Activated CD8-positive, alpha-beta memory T cell treated with anti-CD3 and anti-CD28 coated beads, Interleukin-2, amount 50 U/mL, for 4 hours (primary cell): Measurements from ENCODE around the gene MARK3.
"Not testable (repeated sequence)": the region's sequence is repeated elsewhere in the genome, so short reads cannot be mapped to it uniquely, and the experiment has no call there.

Experiments used
- DNase-seq: peaks from one replicate; pipeline ENCODE4 v3.0.0-alpha.2; 2020

Gene MARK3

DNA sequence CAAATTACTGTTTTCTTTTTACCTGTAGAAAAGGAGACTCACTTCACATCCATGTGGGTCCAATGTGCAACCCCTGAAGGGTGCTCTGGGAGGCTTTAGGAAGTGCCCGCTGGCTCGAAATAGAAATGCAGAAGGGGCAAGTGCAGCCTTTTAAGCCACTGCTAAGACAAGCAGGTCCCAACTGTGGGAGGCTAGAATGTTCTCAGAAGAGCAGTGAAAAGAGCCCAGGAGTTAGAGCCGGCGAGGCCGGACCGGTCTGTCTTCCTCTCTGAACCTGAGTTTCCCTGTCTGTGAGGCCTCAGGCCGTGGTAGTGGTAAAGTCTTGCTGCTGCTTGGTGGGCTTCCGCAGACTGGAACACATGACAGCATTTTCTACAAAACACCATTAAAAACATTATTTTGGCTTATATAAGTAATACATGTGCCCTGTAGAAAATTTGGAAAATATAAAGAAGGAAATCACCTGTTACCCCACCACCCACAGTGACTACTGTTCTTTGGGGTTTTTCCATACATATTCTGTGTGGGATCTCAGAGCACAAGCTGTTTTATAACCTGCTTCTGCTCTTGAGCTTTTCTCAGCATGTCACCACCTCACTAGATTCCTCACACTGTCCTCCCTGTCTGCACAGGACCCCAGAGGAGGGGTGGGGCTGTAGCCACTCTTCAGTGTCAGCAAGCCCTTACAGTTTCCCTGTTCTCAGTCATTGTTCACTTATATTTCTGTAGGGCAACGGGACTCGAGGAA lies 131.4 kb downstream of the MARK3 start:
- DNase-seq, result no peak

DNA sequence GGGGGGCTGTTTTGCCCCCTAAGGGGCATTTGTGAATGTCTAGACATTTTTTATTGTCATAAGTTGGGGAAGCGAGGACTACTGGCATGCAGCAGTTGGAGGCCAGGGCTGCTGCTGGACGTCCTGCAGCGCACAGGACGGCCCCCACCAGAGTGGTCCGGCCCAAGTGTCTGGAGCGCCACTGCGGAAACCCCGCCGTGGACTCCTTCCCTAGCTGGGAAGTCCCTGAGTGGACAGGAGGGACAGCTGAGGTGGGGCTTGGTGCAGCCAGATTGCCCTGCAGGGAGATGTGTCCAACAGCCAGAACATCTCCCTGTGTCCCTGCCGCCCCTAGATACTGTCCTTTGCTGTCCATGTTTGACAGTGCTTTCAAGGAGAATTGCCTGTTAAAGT lies 132.0 kb downstream of the MARK3 start:
- no peak for DNase-seq

DNA sequence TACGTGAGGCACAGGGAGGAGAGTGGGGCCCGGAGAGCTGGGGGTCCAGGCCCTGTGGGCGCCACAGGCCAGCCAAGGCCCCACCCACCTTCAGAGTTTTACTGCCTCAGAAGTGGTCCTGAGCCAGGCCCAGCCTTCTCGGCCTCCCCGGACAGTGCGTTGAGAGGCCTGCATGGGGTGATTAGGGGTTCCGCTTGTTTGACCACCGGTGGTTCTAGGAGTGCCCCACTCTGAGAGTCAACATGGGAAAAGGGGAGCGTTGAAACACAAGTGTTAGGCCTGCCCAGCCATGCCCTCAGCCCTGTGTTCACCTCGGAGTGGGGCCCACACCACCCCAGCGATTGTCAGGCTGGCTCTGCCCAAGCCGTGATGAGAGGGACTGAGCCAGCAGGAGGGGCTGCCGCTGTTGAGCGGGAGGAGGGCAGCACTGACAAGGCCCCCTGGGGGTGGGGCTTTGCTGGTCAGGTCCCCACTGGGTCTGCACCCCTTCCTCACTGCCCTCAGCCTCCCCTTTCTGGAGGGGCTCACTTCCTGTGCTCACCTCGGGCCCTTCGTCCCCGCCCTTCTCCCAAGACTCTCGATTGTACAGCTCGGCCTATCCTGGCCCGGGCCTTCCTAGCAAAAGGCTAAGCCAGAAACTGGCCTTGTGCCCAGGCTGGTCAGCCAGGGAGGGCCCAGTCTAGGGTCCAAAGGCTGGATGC lies 132.7 kb downstream of the MARK3 start:
- no peak for DNase-seq

DNA sequence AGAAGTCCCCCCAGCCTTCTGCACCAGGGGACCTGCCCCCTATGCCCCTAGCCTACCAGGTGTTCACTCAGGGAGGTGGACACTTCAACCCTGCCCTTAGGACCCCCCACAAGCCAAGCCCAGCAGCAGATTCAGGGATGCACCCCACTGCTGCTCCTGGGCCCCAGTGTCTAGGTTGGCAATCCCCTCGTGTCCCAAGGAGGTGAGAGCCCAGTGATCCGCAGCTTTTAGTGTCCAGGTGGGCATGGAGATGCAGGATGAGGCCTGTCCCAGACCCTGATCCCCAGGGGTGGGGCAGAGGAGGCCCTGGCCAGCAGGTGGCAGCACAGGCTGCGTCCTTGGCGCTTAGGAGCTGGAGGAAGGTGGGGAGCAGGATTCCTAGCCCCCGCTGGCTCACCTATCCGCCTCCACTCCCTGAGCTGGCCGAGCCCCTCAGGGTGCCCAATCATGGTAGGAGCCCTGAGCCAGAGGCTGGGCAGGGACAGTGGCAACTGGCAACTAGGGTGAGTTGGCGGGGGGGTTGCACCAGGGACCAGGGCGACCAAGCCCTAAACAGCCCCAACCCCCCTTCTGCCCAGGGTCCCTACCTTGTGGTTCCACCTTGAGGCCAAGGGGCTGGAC lies 133.3 kb downstream of the MARK3 start:
- peak; percentile 67 for DNase-seq

DNA sequence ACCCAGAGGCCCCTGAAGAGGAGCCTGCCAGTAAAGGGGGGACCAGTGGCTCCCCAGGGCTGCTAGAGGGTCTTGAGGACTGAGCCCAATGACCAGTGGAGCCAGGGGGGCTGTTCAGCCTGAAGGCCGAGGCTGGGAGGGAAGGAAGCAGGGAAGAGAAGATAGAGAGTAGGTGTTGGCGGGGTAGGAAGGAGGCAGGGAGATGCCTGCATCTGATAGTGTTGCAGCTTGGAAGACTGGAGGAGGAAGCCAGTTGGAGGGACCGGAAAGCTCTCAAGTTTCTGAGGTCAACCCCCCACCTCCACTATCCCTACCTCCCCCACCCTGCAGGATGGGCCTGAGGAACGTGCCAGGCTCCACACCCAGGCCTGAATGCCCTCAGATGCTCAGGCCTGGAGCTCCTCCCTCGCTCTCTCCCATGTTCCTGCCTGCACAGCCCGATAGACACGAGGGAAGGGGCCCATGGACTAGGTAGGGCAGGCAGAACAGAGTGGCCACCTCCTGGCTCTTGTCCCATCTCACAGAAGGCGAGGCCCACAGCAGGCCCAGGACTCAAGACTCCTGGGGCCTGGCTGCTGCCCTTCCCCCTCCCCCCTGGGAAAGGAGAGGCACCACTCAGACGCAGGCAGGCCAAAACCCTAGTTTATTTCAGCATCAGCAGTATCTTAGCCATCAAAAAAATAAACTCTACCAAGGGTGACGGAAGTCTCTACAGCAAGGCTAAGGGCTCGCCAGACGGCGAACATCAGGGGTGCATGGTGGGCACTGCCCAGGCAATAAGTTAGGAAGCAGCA lies 134.0 kb downstream of the MARK3 start:
- no peak for DNase-seq

DNA sequence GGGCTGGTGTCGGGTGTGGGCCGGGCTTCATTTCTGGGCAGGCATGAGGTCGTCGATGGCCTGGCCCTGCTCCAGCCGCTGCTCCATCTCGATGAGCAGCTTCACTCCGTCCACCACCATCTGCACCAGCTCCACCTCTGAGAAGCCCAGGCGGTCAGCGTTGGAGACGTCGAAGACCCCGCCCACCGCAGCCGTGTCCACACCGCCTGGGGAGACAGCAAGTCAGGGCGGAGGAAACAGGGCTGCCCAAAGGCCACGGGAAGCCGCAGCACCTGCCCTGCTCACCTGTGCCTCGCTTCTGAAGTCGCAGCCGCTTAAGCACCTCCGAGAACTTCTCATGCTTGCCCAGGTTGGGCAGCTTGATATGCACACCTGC lies 134.6 kb downstream of the MARK3 start:
- DNase-seq, result no peak

DNA sequence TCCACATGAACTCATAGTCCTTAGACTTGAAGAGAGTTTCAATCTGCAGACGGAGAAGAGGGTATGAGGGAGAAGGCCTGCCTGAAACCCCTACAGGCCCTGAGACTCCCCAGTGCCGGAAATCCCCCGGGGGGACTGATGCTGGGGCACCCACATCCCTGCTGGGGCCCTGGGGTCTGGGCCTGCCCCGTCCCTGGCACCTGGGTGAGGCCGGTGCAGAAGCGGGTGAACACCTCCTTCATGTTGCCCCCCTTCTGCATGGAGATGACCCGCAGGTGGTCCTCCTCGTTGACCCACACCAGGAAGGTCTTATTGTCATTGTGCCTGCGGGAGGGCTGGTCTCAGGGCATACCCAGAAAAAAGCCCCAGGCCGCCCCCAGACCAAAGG lies 135.0 kb downstream of the MARK3 start:
- no peak for DNase-seq

DNA sequence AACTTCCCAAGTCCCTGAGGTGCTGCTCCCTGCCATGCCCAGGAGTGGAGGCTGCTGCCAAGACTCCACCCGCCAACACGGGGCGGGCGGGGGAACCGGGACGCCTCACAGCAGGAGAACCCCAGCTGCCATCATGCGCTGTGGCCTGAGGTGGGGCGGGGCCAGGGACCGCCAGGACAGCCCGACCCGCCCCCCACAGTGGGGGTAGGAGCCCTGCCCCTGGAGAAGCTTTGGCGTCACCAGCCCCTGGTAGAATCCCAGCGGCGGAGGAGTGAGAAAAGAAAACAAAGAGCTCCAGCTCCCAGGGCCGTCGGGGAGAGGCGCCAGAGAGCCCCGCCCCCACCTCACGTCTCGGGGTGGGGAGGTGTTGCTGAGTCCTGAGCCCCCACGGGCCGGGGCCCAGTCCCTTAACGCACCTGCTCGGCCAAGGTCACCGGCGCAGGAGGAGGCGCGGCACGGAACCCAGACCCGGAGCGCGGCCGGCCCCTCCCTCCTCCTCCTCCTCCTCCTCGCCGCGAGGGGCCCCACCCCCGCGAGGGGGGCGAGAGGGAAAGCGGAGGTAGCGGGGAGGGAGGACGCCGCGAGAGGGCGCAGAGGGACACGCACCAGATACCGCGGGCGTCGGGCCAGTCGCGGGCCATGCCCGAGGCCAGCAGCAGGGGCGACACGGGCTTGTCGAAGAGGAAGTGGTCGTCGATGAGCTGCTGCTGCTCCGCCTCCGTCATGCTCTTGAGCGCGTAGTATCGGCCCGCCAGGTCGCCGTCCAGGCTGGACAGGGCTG lies 135.6 kb downstream of the MARK3 start:
- peak; percentile 69 for DNase-seq

DNA sequence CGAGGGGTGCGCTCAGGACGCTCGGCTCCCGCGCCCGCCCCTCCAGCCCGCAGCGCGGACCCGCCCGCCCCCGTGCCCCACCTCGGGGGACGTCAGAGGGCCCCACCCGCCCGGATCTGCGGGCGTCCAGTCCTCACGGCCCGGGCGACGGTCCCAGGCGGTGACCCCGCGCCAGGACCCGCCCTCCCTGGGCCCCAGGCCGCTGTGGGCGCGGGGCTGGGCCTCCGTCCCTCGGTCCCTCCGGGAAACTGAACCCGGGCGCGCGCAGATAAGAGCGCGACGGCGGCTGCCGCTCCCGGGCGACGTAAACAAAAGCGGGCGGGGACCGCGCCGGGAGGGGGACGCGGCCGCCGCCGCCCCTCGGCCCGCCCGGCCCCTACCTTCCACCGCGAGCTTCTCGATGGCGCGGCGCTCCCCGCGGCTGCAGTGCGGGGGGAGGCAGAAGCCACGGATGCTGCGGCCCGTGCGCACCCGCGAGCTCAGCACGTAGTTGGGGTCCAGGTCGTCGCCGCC lies 136.3 kb downstream of the MARK3 start:
- no peak for DNase-seq

DNA sequence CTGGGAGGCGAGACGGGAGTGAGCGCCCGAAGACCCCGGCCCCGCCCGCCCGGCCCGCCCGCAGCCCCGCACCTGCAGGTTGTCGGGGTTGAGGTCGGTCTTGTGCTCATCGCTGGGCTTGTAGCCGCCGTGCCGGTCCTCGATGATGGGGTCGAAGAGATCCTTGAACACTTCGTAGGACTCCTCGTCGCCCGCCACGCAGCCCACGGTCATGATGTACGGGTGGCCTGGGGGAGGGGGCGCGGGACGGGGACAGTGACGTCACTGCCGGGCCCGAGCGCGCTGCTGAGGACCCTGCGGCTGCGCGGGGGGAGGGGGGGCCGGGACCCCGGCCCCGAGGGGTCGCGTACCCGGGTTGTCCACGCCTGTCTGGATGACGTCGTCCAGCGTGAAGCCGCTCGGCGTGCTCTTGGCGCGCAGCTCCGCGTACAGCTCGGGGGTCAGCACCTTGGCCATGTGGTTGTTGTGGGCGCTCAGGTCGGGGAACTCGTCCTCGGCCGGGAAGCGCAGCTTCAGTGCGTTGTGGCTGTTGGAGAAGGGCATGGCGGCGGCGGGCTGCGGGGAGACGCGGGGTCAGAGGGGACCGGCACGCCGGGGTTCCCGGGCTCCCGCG lies 136.8 kb downstream of the MARK3 start:
- DNase-seq, result no peak

DNA sequence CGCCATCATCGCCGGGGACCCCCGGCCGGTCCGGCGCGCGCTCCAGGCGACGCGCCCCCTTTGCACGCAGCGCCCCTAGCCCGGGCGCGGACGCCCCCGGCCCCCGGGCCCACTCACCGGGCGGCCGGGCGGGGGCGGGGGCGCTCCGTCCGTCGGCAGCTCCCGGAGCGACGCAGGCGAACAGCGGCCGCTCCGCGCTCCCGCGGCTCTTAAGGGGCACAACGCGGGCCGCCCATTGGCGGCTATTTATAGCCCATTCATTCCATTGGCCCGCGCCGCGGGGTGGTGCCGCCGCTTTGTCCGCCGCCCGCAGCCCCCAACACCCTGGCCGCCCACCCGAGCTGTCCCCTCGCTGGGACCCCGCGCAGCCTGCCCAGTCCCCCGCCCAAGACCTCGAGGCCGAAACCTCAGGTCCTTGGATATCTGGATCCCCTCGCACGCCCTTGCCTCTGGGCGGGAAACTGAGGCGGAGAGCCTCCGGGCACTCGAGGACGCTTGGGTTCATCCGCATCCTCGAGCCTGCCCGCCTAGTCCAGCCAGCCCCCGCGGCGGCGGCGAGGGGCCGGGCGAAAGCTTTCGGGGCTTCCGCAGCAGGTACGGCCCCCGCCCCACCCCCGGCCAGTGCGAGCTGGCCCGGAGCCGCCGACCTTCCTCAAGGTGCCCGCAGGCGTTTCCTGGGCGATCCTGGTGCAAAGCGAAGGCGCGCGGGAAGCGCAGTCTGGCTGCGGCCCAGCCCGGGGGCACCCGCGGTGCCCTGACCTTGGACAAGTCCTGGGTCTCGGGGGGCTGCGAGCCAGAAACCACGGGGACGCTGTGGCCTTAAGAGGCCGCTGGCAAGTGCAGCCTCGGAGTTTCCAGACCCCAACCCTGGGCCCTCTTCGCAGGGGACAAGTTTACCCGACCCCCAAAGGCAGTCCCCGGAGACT lies 137.7 kb downstream of the MARK3 start, which contains the start of gene CKB:
Gene CKB (minus strand): TSS at position 182 of the 926 bp plus-strand sequence. CDS start 337 bp downstream, outside the sequence.
- DNase-seq, result no peak

DNA sequence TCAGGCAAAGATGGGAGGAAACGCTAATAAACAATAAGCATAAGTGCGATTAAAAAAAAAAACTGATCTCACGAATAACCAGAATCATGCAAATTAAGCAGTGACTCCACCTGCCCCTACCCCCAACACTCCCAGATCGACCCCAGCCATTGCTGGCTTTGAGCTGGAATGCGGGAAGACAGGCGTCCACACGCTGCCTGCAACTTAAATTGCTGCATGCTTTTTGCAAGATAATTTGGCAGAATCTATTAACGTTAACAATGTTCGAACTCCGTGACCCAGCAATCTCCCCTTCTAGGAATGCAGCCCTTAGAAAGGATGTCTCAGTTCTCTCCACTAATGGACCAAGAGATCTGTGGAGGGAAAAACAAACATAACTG lies 138.3 kb downstream of the MARK3 start:
- no peak for DNase-seq

DNA sequence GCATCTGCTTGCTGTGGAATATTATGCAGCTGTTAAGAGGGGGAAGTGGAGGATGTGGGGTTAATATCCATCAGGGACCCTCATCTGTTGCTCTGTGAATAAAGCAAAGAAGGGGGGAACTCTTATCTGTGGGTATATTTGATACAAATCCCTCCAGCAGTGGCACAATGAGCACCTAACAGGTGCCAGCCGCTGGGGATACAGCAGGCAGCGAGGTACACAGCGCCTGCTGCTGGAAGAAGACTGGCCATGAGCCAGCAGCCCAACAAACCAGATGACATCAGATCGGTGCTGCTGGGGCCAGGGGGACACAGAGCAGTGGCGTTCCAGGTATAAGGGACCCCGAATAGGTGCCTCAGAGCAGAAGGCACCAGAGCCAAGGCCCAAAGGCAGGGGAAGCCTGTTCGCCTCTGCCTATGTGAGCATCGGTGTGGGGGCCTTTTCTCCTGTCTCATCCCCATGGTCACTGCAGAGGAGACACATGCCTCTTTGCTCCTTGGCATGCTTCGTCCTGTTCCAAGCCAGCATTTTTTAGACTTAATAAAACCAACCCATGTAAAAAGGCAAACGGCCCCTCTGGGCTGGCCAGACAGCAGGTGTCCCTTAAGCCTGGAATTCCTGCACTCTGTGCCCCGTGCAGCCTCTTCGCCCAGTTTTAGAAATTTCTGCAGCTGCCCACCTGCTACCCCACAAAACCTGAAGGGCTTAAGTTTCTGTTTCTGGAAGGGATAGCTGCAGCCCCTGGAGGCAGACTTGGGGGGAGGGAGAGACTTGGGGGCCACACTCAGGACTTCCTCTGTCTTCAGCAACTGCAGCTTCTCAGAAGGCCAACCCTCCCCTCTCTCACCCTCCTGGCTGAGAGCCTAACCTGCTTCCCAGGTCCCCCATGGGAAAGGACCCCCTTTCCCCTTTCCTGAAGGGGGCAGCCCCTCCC lies 139.1 kb downstream of the MARK3 start:
- no peak for DNase-seq

DNA sequence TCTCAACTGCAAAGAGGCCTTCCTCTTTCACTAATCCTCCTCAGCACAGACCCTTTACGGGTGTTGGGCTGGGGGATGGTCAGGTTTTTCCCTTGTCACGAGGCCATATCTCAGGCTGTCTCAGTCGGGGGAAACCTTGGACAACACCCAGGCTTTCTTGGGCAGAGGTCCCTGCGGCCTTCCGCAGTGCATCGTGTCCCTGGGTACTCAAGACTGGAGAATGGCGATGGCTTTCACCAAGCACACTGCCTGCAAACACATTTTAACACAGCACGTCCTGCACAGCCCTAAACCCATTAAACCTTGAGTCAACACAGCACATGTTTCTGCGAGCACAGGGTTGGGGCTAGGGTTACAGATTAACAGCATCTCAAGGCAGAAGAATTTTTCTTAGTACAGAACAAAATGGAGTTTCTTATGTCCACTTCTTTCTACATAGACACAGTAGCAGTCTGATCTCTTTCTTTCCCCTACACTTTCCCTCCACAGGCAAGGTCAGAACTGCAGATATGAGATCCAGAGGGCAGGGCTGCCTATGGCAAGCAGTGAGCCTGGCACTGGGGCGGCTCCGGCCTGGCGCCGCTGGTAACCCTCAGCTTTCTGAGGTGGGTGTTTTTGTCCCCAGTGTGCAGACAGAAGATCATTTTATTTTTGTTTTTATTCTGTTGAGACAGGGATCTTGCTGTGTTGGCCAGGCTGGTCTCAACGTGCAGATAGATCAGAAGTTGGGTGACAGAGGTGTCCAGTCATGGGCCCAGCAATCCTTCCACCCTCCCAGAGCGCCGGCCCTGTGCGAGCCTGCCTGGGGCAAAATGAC lies 140.4 kb downstream of the MARK3 start:
- DNase-seq, result not testable (repeated sequence)

DNA sequence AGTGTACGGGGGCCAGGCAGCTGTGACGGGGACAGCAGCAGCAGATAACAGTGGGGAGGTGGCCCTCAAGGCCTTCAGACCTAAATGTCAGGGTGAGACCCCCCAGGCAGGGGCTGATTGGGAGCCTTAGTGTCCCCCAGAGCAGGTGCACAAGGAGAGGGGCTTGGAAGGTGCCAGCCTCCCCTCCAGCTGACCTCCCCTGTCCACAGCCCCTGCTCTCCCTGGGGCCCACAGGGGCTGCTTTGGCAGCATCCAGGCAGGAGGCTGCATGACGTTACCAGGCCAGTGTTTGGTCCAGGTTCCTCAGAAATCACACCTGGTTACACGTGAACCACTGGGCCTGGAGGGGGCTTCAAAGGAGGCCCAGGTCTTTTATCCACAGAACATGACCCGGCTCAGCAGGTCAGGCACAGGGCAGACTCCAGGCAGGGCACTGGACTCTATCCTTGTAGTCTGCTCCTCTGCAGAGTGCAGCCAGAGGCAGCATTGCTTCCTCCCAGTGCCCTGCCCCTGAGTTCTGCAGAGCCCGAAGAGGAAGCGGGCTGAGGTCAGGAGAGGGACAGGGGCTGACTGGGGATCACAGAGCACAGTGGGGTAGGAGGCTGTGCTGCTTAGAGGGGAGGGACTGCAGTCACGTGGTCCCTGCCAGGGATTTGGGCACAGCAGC lies 141.2 kb downstream of the MARK3 start:
- DNase-seq, result no peak

DNA sequence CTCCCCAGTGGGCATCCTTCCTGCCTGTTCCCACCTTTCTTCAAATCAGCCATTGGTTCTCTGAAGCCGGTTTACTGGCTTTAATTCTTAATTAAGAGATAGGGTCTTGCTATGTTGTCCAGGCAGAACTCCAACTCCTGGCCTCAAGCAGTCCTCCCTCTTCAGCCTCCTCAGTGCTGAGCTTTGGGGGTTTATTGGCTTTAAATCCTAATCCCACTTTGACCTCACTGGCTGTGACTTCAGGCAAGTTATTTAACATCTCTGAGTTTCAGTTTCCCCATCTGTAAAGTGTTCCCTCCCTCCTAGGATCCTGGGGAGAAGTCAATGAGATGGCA lies 141.7 kb downstream of the MARK3 start:
- no peak for DNase-seq

DNA sequence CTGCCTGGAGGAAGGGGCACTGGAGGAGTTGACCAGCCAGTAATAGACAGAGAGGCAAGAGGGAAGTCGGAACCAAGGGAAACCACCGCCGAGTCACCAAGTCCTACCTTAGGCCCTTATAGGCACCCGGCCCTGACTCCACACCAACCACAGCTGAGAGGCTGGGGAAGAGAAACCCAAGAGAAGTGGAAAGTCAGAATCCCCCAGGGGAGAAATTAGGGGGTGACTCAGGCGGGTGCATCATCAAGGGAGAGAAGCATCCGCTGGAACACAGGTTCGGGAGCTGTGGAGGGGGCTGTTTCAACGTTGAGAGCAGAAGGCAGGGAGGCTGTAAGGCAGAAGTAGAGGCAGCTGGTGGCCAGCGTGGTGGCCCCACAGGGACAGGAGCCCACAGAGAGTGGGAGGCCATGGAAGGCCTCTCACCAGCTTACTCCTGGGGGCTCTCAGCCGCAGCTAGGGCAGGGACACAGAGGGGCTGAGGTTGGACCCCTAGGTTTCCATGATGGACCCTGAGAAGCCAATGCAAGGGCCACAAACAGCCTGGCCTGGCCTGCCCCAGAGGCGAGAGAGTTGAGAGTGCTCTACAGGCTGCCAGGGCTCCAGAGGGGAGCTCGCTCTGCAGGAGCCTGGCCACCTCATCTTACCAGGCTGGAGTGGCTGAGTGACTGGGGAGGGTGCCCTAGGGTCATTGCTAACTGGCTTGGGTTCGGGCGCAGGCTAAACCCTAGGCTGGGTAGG lies 142.4 kb downstream of the MARK3 start:
- no peak for DNase-seq
